Nasal cavity respiratory epithelium epithelial cell of viscerocranial mucosa (primary cell): ENCODE data around the gene ATP8A2. TPM values are rescaled to one million over a fixed set of nuclear protein-coding genes. Genes with fewer than 3 reads are reported as not detected.

ENCODE experiments used
- total RNA-seq: library from RNA; depleted of rRNA; stranded (reverse); fragments of >200 nt; gene quantifications from 2 replicates; pipeline ENCODE4 v1.2.3, GENCODE V29; 2014

ATP8A2 gene
- under 0.01 and 0.07 TPM in 2 replicates for total RNA-seq

GRCh38 chr13:25371875-25372283, at the start of gene ATP8A2:
Gene ATP8A2 (plus strand): TSS chr13:25371974. CDS start chr13:25372213, 239 bp downstream.

GRCh38 chr13:26051657-26052311, 680.0 kb downstream of the ATP8A2 start, which contains the start of gene SHISA2:
Gene SHISA2 (minus strand): TSS chr13:26052016. CDS start chr13:26050975, 1,041 bp downstream.

Other genes starting within 250 kb of the ATP8A2 start
- gene AMER2, start 199.7 kb upstream of the ATP8A2 start, total RNA-seq = not detected in 2 replicates
- gene MTMR6, start 84.5 kb upstream of the ATP8A2 start, total RNA-seq = 25.4 and 31.4 TPM in 2 replicates
- 109 and 191 TPM in 2 replicates for gene NUP58, start 70.3 kb upstream of the ATP8A2 start, total RNA-seq